NAMALWA (cell line): ENCODE measurements around the gene MARCHF3.
"Not testable (repeated sequence)": the region's sequence is repeated elsewhere in the genome, so short reads cannot be mapped to it uniquely, and the experiment has no call there.

Experiments used
- DNase-seq: peaks from one replicate; pipeline ENCODE4 v3.0.0-alpha.2; 2015; ENCODE audit warnings: low spot score

MARCHF3 gene

DNA sequence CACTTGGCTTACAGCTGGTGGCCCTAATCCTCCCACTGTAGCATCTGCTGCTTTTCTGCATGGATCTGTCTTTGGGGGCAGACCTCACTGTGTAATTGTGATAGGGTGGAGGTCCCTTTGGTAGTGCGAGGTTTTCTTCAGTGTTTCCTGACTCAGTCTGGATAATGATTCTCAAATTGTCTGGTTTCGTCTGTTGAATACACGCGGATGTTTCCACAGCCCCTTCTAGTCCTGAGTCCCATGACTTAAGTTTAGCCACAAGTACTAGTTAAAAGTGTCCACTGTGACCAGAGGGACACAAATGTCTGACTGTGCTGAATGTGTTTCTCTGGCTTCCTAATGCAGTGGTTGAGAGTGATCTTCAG is 182.9 kb downstream of the MARCHF3 start:
- DNase-seq = no peak

DNA sequence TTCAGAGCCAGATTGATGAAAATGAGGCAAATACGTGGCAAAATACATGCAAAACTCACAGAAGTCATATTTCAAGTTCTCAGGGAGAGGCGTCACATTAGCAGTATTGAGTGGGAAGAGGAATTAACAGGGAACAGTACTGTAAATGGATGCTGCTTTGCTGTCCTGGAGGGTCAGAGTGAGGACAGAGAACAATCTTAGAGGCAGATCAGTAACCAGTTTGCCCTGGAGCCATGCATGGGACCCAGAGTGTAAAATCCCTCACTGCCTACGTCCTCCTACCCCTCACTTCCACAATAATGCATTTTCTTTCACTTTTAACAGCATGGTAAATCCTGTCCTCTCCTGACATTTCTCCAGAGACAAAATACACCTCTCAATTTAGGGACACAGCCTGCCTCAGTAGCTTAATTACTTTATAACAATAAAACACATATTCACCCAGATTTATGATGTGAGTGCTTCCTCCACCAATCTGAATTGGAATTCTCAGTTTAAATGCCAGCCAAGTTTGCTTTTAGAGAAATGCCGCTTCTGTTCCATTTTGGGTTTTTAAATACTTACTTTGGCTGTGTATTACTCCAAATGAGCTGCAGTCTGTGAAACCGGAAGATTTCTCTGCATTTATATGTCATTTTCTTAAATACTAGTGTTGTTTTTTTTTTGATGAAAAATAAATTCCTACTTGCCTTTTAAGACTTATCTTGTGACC is 183.5 kb downstream of the MARCHF3 start:
- no peak for DNase-seq

- DNase-seq = no peak
These were observed 184.0 kb downstream of the MARCHF3 start for GRCh38 chr5:126846344-126846743.

- peak; percentile 74 for DNase-seq
These were observed 184.8 kb downstream of the MARCHF3 start for GRCh38 chr5:126845470-126846070.

GRCh38 chr5:126843375-126843774 is 187.0 kb downstream of the MARCHF3 start:
- DNase-seq = not testable (repeated sequence)

DNA sequence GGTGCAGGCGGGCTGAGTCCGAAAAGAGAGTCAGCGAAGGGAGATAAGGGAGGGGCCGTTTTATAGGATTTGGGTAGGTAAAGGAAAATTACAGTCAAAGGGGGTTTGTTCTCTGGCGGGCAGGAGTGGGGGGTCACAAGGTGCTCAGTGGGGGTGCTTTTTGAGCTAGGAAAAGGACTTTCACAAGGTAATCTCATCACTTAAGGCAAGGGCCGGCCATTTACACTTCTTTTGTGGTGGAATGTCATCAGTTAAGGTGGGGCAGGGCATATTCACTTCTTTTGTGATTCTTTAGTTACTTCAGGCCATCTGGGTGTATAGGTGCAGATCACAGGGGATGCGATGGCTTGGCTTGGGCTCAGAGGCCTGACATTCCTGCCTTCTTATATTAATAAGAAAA is 191.0 kb downstream of the MARCHF3 start:
- DNase-seq = not testable (repeated sequence)

DNA sequence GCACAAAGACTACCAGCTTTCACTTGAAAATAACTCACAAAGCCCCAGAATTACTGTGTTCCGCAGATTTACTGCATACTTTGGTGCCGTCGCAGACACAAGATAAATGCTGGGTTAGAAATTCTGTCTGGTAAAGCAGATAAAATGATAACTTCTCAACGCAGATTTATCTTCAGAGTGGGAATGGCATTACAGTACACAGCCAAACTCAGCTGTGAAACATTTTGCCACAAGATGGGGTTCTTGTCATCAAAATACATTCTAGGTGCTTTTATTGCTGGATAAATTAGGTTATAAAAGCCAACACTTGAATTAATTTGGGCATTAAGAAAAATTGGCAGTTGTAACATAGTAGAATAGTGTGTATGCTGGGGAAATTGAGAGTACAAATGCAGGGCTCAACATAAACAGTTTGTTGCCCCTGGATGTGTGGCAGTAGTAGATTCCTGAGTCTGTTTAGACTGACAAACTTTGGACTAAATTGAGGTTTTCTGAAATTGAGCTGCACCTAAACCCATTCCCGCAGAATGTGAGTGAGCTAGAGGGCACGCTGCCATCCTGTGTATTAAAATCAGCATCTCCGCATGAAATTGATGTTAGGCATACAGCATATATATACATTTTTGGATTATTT is 192.3 kb downstream of the MARCHF3 start:
- peak; percentile 25 for DNase-seq

DNA sequence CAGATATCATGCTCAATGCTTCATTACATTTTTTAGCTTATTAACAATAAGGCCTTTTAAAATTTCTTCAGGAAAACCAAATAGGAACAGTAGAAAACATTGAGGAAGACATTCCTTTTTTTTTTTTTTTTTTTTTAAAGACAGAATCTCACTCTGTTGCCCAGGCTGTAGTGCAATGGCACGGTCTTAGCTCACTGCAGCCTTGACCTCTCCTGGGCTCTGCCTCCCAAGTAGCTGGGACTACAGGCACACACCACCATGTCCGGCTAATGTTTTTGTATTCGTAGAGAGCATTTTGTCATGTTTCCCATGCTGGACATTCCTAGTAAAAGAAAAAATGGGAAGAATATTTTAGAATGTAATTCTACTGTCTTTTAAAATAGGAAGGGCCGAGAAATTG is 193.1 kb downstream of the MARCHF3 start:
- no peak for DNase-seq

DNA sequence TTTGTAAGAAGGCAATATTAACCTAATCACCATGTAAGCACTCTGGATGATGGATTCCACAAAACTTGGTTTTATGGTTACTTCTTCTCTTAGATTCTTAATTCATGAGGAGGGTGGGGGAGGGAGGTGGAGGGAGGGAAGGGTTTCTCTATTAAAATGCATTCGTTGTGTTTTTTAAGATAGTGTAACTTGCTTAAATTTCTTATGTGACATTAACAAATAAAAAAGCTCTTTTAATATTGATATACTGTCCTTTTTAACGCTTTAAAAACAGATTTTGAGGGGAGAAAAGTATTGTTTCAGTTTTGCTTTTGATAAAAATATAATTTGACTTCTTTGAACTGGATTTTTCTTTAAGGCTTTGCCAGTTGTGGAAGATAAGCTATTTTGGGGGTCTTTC is 193.6 kb downstream of the MARCHF3 start:
- DNase-seq = no peak

DNA sequence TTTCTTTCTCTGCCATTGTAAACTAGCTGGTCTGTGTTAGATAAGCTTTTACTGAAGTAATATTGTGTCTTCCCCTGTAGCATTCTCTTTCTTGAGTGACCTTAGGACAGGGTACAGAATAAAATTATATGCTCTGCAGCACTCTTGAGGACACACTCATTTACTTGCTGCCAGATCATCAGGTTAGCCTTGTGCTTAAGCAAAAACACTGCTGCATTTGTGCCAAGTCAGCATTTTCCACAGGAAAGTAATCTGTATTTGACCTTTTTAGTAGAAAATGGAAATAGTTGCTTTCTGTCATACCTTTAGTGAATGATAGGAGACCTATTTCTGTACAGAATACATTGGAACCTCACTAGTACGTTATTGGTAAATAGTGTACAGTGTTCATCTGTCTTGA is 199.2 kb downstream of the MARCHF3 start:
- DNase-seq = no peak

- no peak for DNase-seq
These were observed 200.3 kb downstream of the MARCHF3 start for GRCh38 chr5:126830061-126830460.

- DNase-seq = no peak
These were observed 201.3 kb downstream of the MARCHF3 start for GRCh38 chr5:126829098-126829497.

DNA sequence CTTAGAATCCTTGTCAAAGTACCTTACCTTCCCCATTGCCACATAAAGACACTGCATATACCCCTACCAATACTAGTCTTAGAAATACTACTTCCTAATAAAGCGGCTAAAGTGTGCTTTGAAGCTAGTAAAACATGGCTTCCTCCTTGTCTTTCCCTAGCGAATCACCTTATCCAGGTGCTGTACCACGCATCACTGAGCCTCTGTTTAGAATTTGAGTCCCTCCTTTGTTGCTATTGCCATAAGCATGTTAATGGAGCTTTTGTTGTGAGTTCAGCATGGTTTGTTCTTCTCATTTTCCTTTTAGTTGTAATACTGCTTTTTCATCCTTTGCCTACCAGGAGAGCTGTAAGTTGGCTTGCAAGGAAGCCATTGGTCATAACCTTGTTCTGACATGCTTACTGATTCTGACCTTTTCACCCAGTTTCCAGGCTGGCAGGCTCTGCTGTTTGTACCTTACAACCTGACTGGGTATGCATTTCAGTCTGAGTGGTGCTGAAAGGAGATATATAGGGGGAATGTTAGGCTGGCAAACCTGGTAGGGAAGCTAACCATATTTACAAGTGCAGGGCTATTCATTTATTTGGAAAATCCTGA is 203.6 kb downstream of the MARCHF3 start:
- DNase-seq = no peak

DNA sequence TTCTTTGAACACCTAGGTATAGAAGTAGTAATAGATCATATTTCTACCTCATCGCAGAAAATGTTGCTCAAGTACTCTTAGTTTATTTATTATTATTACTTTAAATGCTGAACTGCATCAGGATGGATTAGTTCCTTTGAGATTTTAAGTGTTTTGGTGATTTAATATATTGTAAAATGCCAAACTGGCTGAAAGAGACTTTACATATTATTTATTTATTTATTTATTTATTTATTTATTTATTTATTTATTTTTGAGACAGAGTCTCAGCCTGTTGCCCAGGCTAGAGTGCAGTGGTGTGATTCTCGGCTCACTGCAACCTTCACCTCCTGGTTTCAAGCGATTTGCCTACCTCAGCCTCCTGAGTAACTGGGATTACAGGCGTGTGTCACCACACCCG is 211.1 kb downstream of the MARCHF3 start:
- no peak for DNase-seq

- no peak for DNase-seq
These were observed 211.6 kb downstream of the MARCHF3 start for GRCh38 chr5:126818736-126819135.
